DOHH2 (cell line): ENCODE measurements around the gene AGBL4.

ENCODE experiments used
- H3F3A ChIP-seq: fragments of 200-600 bp; sonication (generic), shearing (Covaris generic); 2 replicates; pipeline ENCODE4 v1.6.0; 2016; ENCODE audit warnings: antibody characterized with exemption, mild to moderate bottlenecking; ENCODE audit not compliant: control insufficient read depth, insufficient read depth
- H3K27ac ChIP-seq: fragments of 200-600 bp; sonication (generic); 2 replicates; pipeline ENCODE4 v1.5.1; 2014; ENCODE audit warnings: low read depth, mild to moderate bottlenecking, low read length, moderate library complexity
- H3K27me3 ChIP-seq: fragments of 200-600 bp; sonication (generic); 2 replicates; pipeline ENCODE4 v1.6.1; 2014; ENCODE audit warnings: mild to moderate bottlenecking, low read length, mixed read lengths; ENCODE audit not compliant: control insufficient read depth
- H3K36me3 ChIP-seq: fragments of 200-600 bp; sonication (generic); 2 replicates; pipeline ENCODE4 v1.6.1; 2014; ENCODE audit warnings: mild to moderate bottlenecking, low read length, moderate library complexity, mixed read lengths; ENCODE audit not compliant: control insufficient read depth
- H3K4me1 ChIP-seq: fragments of 200-600 bp; sonication (generic); 2 replicates; pipeline ENCODE4 v1.6.1; 2014; ENCODE audit warnings: mild to moderate bottlenecking, low read length, mixed read lengths; ENCODE audit not compliant: control insufficient read depth
- H3K4me2 ChIP-seq: fragments of 200-600 bp; sonication (generic); 2 replicates; pipeline ENCODE4 v1.6.0; 2014; ENCODE audit warnings: mild to moderate bottlenecking, low read length, moderate library complexity
- H3K4me3 ChIP-seq: fragments of 200-600 bp; sonication (generic); 2 replicates; pipeline ENCODE4 v1.5.1; 2014; ENCODE audit warnings: mild to moderate bottlenecking, low read length, mixed read lengths
- H3K79me2 ChIP-seq: fragments of 200-600 bp; sonication (generic); 2 replicates; pipeline ENCODE4 v1.6.1; 2014; ENCODE audit warnings: mild to moderate bottlenecking, low read length, mixed read lengths; ENCODE audit not compliant: control insufficient read depth
- H3K9me2 ChIP-seq: fragments of 200-600 bp; sonication (generic); replicated peaks from 2 replicates; pipeline ENCODE4 v1.6.1; 2014; ENCODE audit warnings: mild to moderate bottlenecking, low read length, mixed read lengths; ENCODE audit not compliant: control insufficient read depth
- H3K9me3 ChIP-seq: fragments of 200-600 bp; sonication (generic); 2 replicates; pipeline ENCODE4 v1.6.1; 2014; ENCODE audit warnings: antibody characterized with exemption, low read length, mixed read lengths; ENCODE audit not compliant: control insufficient read depth, insufficient read depth
- H4K20me1 ChIP-seq: fragments of 200-600 bp; sonication (generic); 2 replicates; pipeline ENCODE4 v1.6.0; 2014; ENCODE audit warnings: low read depth, mild to moderate bottlenecking, antibody characterized with exemption, low read length, moderate library complexity; ENCODE audit not compliant: control insufficient read depth, insufficient read depth
- CTCF ChIP-seq: fragments of 200-600 bp; sonication (generic); IDR thresholded peaks from one replicate; pipeline ENCODE4 v1.5.1; 2014; ENCODE audit warnings: antibody characterized with exemption, mild to moderate bottlenecking, low read depth, low read length; ENCODE audit not compliant: poor library complexity, severe bottlenecking
- EZH2phosphoT487 ChIP-seq: fragments of 200-600 bp; sonication (generic); IDR thresholded peaks from 2 replicates; pipeline ENCODE4 v1.6.1; 2017; ENCODE audit warnings: borderline replicate concordance, mild to moderate bottlenecking, antibody characterized with exemption, low read length, moderate library complexity, mixed read lengths

The AGBL4 gene

GRCh38 chr1:48790397-48790796 lies 1233.4 kb downstream of the AGBL4 start:
- Histone ChIP-seq H4K20me1 (no peaks in the 10 kb centered on the region), H3K4me1 (peaks cover 31% of the 10 kb centered on the region), H3K4me2 (no peak overlapping the region), H3K79me2 (no peaks in the 10 kb centered on the region), H3K36me3 (no peaks in the 10 kb centered on the region), H3K27me3 (no peaks in the 10 kb centered on the region), H3F3A (no peaks in the 10 kb centered on the region), H3K4me3 (no peak overlapping the region), H3K9me3 (no peaks in the 10 kb centered on the region), H3K27ac (no peak overlapping the region), H3K9me2 (no peaks in the 10 kb centered on the region)
- TF ChIP-seq EZH2phosphoT487, result no peak
- no peak for TF ChIP-seq CTCF

DNA sequence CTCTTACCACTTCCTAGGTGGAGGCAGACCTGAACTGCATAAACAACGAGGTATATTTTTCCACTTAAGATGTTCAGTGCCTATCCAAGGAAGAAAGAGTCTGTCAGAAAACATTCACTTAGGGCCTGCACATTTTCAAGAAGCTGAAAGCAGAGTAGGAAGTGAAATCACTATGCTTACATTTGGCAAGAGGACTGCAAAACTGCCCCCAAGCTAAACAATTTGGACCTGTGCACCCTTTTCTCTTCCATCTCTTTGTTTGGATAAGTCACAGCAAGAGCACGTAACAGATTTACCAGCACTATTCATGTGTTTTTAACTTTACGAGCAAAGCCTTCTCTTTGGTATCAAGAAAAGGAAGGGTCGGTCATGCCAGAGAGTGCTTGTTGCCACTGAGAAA lies 1233.9 kb downstream of the AGBL4 start:
- H3K79me2 ChIP-seq, result no peaks in the 10 kb centered on the region
- H3K4me1 ChIP-seq, result peaks cover 31% of the 10 kb centered on the region
- no peak overlapping the region for H3K4me2 ChIP-seq
- no peaks in the 10 kb centered on the region for H3K27me3 ChIP-seq
- no peaks in the 10 kb centered on the region for H4K20me1 ChIP-seq
- no peaks in the 10 kb centered on the region for H3K9me2 ChIP-seq
- no peak overlapping the region for H3K27ac ChIP-seq
- H3K4me3 ChIP-seq, result no peak overlapping the region
- no peaks in the 10 kb centered on the region for H3F3A ChIP-seq
- H3K36me3 ChIP-seq, result no peaks in the 10 kb centered on the region
- no peaks in the 10 kb centered on the region for H3K9me3 ChIP-seq
- no peak for TF ChIP-seq CTCF
- no peak for TF ChIP-seq EZH2phosphoT487

- Histone ChIP-seq H3K36me3 (no peaks in the 10 kb centered on the region), H3K4me1 (peaks cover 11% of the 10 kb centered on the region), H3K9me2 (no peaks in the 10 kb centered on the region), H4K20me1 (no peaks in the 10 kb centered on the region), H3K27ac (no peak overlapping the region), H3K4me3 (no peak overlapping the region), H3K27me3 (no peaks in the 10 kb centered on the region), H3F3A (no peaks in the 10 kb centered on the region), H3K79me2 (no peaks in the 10 kb centered on the region), H3K4me2 (no peak overlapping the region), H3K9me3 (no peaks in the 10 kb centered on the region)
- no peak for TF ChIP-seq CTCF
- no peak for TF ChIP-seq EZH2phosphoT487
Observed at GRCh38 chr1:48785869-48786268, 1237.9 kb downstream of the AGBL4 start.

GRCh38 chr1:48784301-48784700 lies 1239.5 kb downstream of the AGBL4 start:
- TF ChIP-seq EZH2phosphoT487 (no peak), CTCF (no peak)
- H3K36me3 ChIP-seq, result no peaks in the 10 kb centered on the region
- no peak overlapping the region for H3K27ac ChIP-seq
- no peaks in the 10 kb centered on the region for H4K20me1 ChIP-seq
- no peaks in the 10 kb centered on the region for H3F3A ChIP-seq
- no peak overlapping the region for H3K4me2 ChIP-seq
- H3K79me2 ChIP-seq, result no peaks in the 10 kb centered on the region
- H3K4me3 ChIP-seq, result no peak overlapping the region
- no peaks in the 10 kb centered on the region for H3K9me2 ChIP-seq
- H3K4me1 ChIP-seq, result no peaks in the 10 kb centered on the region
- H3K27me3 ChIP-seq, result no peaks in the 10 kb centered on the region
- no peaks in the 10 kb centered on the region for H3K9me3 ChIP-seq
